Subcutaneous abdominal adipose tissue (tissue), 5 donors: Measurements from ENCODE around the gene PRR33.

Experiments used
- H3K27ac ChIP-seq: one replicate; pipeline ENCODE4 v1.7.0; 2013; ENCODE audit warnings: low read depth, mild to moderate bottlenecking, inconsistent platforms, low read length, moderate library complexity
- H3K27me3 ChIP-seq, 5 donors: one replicate each; pipeline ENCODE4 v1.7.0; 2013; ENCODE audit warnings: low read length in 5 of 5, inconsistent platforms in 1 of 5; ENCODE audit not compliant: control insufficient read depth in 5 of 5, insufficient read depth in 4 of 5
- H3K36me3 ChIP-seq, 5 donors: one replicate each; pipeline ENCODE4 v1.7.0; 2013; ENCODE audit warnings: low read length in 5 of 5; ENCODE audit not compliant: control insufficient read depth in 5 of 5, insufficient read depth in 5 of 5
- H3K4me1 ChIP-seq, 5 donors: one replicate each; pipeline ENCODE4 v1.7.0; 2013; ENCODE audit warnings: low read length in 5 of 5, mild to moderate bottlenecking in 3 of 5, moderate library complexity in 1 of 5; ENCODE audit not compliant: control insufficient read depth in 5 of 5, insufficient read depth in 5 of 5
- H3K4me3 ChIP-seq, 5 donors: one replicate each; pipeline ENCODE4 v1.7.0; 2013; ENCODE audit warnings: low read length in 5 of 5, low read depth in 1 of 5
- H3K9ac ChIP-seq, 5 donors: one replicate each; pipeline ENCODE4 v1.7.0; 2013; ENCODE audit warnings: low read length in 5 of 5, mild to moderate bottlenecking in 4 of 5, moderate library complexity in 3 of 5
- H3K9me3 ChIP-seq, 5 donors: one replicate each; pipeline ENCODE4 v1.7.0; 2013; ENCODE audit warnings: low read length in 5 of 5; ENCODE audit not compliant: control insufficient read depth in 5 of 5
- donor health status: healthy.
- donor health status: healthy.
- donor health status: healthy.
- donor health status: healthy.
- donor health status: healthy.

PRR33 gene

DNA sequence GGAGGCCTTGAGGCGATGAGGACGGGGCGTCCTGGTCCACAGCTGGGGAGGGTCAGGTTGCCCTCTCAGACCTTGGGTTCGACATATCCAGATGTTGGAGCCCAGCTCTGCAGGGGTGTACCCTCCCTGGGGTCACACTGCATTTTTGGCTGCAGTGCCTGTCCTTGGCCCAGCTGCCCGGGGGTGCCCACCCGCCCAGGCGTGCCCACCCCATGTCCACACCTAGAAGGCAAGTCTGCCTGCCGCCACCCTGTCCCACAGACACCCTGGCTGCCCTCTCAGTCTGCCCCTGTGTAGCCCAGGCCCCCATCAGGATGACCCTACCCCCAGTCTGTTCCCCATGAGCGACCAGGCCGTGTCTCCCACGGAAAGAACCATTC lies 35.8 kb downstream of the PRR33 start:
- Histone ChIP-seq H3K4me3 (no peak overlapping the region), H3K4me1 (peaks cover 0 to 20% (median 2%) of the 10 kb centered on the region in 5 donors), H3K27me3 (peaks cover 0 to 3% (median 0%) of the 10 kb centered on the region in 5 donors), H3K9me3 (no peaks in the 10 kb centered on the region), H3K9ac (no peak overlapping the region), H3K36me3 (no peaks in the 10 kb centered on the region), H3K27ac (no peak overlapping the region)

- peaks cover 0 to 3% (median 0%) of the 10 kb centered on the region in 5 donors for H3K27me3 ChIP-seq
- H3K4me3 ChIP-seq, result no peak overlapping the region
- H3K4me1 ChIP-seq, result peaks cover 0 to 23% (median 2%) of the 10 kb centered on the region in 5 donors
- H3K9ac ChIP-seq, result no peak overlapping the region
- H3K27ac ChIP-seq, result no peak overlapping the region
- H3K36me3 ChIP-seq, result no peaks in the 10 kb centered on the region
- H3K9me3 ChIP-seq, result no peaks in the 10 kb centered on the region
These were observed 36.5 kb downstream of the PRR33 start for GRCh38 chr11:1854949-1855885.

DNA sequence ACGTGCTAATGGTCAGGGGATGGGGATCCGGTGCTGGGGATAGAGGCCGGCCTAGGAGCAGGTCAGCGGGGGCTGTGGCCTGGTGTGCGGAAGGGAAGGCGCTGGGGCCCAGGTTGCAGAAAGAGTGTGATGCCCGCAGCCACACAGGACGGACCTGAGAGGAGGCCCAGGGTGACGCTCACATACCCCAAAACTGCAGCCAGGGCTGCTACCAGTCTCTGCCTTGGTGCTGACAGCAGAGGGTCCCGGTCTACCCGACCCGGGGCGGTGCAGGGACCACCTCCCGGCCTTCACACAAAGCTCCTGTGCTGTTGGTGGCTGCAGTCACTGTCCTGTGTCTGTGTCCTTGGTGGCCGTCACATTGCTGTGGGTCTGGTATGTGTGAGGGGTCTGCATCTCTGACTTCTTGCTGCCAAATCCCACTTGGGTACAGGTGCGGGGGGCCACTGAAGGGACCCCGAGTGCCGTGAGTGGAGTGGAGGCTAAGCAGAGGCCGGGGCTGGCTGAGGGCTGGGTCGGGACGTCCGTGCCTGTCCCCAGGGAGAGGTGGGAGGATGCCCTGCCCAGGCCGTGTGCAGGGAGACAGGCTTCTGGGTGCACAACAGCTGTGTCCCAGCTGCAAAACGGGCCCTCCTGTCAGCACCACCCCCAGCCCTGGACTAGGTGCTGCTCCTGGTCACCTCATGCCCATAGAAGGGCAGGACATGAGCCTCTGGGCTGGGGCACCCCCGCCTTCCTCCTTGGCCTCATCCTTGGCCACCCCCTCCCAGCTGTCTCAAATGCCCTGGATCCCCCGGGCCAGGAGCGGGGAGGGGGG lies 37.4 kb downstream of the PRR33 start:
- Histone ChIP-seq H3K9me3 (no peaks in the 10 kb centered on the region), H3K4me3 (peak overlapping the region in 2 of 5 donors; percentile 36 to 47), H3K36me3 (no peaks in the 10 kb centered on the region), H3K27me3 (peaks cover 0 to 3% (median 0%) of the 10 kb centered on the region in 5 donors), H3K4me1 (peaks cover 0 to 31% (median 7%) of the 10 kb centered on the region in 5 donors), H3K9ac (peak overlapping the region in 1 of 5 donors; percentile 23), H3K27ac (no peak overlapping the region)

DNA sequence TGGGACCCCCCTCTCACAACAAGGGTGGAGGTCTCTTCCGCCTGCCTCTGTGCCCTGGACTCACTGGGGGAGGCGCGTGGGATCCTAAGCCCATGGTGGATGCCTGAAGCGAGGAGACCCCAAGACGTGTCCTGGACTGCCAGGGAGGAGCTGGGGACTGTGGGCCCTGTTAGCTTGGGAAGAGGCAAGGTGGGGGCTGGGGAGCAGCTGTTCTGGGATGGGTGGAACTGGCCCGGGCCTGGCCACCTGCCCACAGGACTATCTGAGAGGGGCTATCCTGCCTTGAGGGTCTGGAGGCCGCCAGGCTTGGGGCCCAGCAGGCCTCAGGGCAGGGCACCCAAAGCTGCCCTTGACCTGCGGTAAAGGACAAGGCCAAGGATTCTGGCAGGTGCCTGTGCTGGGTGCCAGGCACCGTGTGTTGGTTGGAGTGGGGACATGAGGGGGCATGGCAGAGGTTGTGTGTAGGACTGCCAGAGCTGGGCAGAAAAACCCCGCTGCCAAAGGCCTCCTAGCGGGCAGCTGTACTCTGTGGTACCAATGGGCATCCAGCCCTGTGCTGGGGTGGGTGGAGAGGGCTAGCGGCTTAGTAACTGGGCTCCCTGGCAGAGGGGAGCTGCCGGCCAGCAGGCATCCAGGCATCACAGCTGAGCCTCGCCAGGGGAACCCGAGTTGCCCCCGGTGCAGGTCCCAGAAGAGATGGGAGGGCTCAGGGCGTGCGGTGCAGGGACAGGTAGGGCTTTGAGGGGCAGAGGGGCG lies 38.1 kb downstream of the PRR33 start:
- Histone ChIP-seq H3K4me1 (peaks cover 0 to 34% (median 7%) of the 10 kb centered on the region in 5 donors), H3K4me3 (peak overlapping the region in 2 of 5 donors; percentile 36 to 47), H3K9ac (peak overlapping the region in 1 of 5 donors; percentile 23)

GRCh38 chr11:1852877-1853276 lies 38.8 kb downstream of the PRR33 start, which contains the start of gene LSP1:
Gene LSP1, plus strand, starts transcription at chr11:1853084. Its CDS starts 61 bp downstream, at chr11:1853145.
- H3K9ac ChIP-seq, result peak within 1 kb of the TSS in 1 of 5 donors; percentile 23
- H3K4me3 ChIP-seq, result peak within 1 kb of the TSS in 2 of 5 donors; percentile 36 to 47
- H3K27ac ChIP-seq, result no peak within 1 kb of the TSS
- H3K9me3 ChIP-seq, result no peaks in the 10 kb centered on the region
- peaks cover 0 to 3% (median 0%) of the 10 kb centered on the region in 5 donors for H3K27me3 ChIP-seq
- peaks cover 0 to 34% (median 7%) of the 10 kb centered on the region in 5 donors for H3K4me1 ChIP-seq
- H3K36me3 ChIP-seq, result no peaks in the 10 kb centered on the region

More for the DNA sequence above, 38.1 kb downstream of the PRR33 start:
- Histone ChIP-seq H3K27ac (no peak overlapping the region), H3K27me3 (peaks cover 0 to 3% (median 0%) of the 10 kb centered on the region in 5 donors), H3K9me3 (no peaks in the 10 kb centered on the region), H3K36me3 (no peaks in the 10 kb centered on the region)

- no peak overlapping the region for H3K27ac ChIP-seq
- peaks cover 0 to 34% (median 7%) of the 10 kb centered on the region in 5 donors for H3K4me1 ChIP-seq
- no peak overlapping the region for H3K9ac ChIP-seq
- peaks cover 0 to 3% (median 0%) of the 10 kb centered on the region in 5 donors for H3K27me3 ChIP-seq
- H3K4me3 ChIP-seq, result no peak overlapping the region
- H3K9me3 ChIP-seq, result no peaks in the 10 kb centered on the region
- H3K36me3 ChIP-seq, result no peaks in the 10 kb centered on the region
These were observed 39.3 kb downstream of the PRR33 start for GRCh38 chr11:1852271-1852876.

- Histone ChIP-seq H3K36me3 (no peaks in the 10 kb centered on the region), H3K9ac (no peak overlapping the region), H3K4me1 (peaks cover 0 to 34% (median 7%) of the 10 kb centered on the region in 5 donors), H3K4me3 (no peak overlapping the region), H3K27me3 (peaks cover 0 to 3% (median 0%) of the 10 kb centered on the region in 5 donors), H3K9me3 (no peaks in the 10 kb centered on the region), H3K27ac (no peak overlapping the region)
These were observed 40.1 kb downstream of the PRR33 start for GRCh38 chr11:1851468-1852180.

DNA sequence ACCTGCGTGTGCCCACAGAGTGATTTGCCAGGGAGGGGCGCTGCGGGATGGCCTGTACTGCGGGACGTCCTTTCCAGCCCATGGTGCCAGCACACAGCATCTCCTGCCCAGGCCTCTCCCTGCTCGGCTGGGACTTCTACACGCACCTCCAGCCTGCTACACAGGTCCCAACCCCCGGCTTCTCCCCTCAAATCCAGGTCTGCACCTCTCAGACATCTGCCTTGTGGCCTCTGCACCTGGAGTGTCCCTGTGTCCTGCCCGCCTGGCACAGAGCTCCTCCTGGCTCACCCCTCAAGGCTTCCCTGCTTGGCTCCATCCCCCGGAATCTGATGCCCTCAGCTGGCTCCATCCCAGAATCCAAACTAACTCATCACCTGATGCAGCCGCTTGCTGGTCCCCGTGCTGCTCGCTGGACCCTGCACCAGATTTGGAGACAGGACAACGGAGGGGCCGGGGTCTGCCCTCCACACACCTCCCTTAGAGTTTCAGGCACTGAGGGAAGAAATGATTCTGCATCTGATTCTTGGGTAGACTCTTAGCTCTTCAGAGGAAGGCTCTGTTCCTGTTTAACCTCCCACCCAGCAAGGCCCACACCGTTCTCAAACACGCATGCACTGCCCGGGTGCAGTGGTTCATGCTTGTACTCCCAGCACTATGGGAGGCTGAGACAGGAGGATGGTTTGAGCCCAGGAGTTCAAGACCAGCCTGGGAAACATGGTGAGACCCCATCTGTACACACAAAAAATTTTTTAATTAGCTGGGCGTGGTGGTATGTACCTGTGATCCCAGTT lies 42.9 kb downstream of the PRR33 start:
- H3K27ac ChIP-seq, result no peak overlapping the region
- H3K9me3 ChIP-seq, result no peaks in the 10 kb centered on the region
- peaks cover 6 to 47% (median 27%) of the 10 kb centered on the region in 5 donors for H3K4me1 ChIP-seq
- H3K27me3 ChIP-seq, result no peaks in the 10 kb centered on the region
- H3K4me3 ChIP-seq, result no peak overlapping the region
- no peaks in the 10 kb centered on the region for H3K36me3 ChIP-seq
- no peak overlapping the region for H3K9ac ChIP-seq
